KMS-11 (cell line): ENCODE measurements around the gene NPHS1.

ENCODE experiments used
- H2AFZ ChIP-seq: fragments of 200-600 bp; sonication (generic); 2 replicates; pipeline ENCODE4 v1.6.1; 2016; ENCODE audit warnings: antibody characterized with exemption, mixed run types, low read depth
- H3K27ac ChIP-seq: fragments of 200-600 bp; sonication (generic); 2 replicates; pipeline ENCODE4 v1.6.1; 2016; ENCODE audit warnings: mild to moderate bottlenecking, mixed run types
- H3K27me3 ChIP-seq: fragments of 200-600 bp; sonication (generic); 2 replicates; pipeline ENCODE4 v1.6.1; 2017; ENCODE audit warnings: mild to moderate bottlenecking, low read depth, mixed run types, moderate library complexity; ENCODE audit not compliant: insufficient read depth
- H3K36me3 ChIP-seq: fragments of 200-600 bp; sonication (generic); 2 replicates; pipeline ENCODE4 v1.6.1; 2017; ENCODE audit warnings: mild to moderate bottlenecking, mixed run types; ENCODE audit not compliant: insufficient read depth
- H3K4me1 ChIP-seq: fragments of 200-600 bp; sonication (generic); 2 replicates; pipeline ENCODE4 v1.6.1; 2016; ENCODE audit warnings: mild to moderate bottlenecking, low read depth, mixed run types; ENCODE audit not compliant: poor library complexity, severe bottlenecking
- H3K4me2 ChIP-seq: fragments of 200-600 bp; sonication (generic); 2 replicates; pipeline ENCODE4 v1.7.0; 2016; ENCODE audit warnings: mild to moderate bottlenecking, mixed run types
- H3K4me3 ChIP-seq: fragments of 200-600 bp; sonication (generic); IDR thresholded peaks from 2 replicates; pipeline ENCODE4 v1.6.1; 2017; ENCODE audit warnings: low read depth, low read length, mixed read lengths; ENCODE audit not compliant: insufficient read depth
- H3K79me2 ChIP-seq: fragments of 200-600 bp; sonication (generic); 2 replicates; pipeline ENCODE4 v1.6.1; 2016; ENCODE audit warnings: low read depth, mixed run types; ENCODE audit not compliant: insufficient read depth
- H3K9ac ChIP-seq: fragments of 200-600 bp; sonication (generic); 2 replicates; pipeline ENCODE4 v1.6.1; 2016; ENCODE audit warnings: mild to moderate bottlenecking, mixed run types
- H4K20me1 ChIP-seq: fragments of 200-600 bp; sonication (generic); 2 replicates; pipeline ENCODE4 v1.6.1; 2016; ENCODE audit warnings: mild to moderate bottlenecking, mixed run types; ENCODE audit not compliant: insufficient read depth
- TF ChIP-seq, protein P1 (sequence below): fragments of 200-600 bp; sonication (generic); conservative IDR thresholded peaks from 2 replicates; pipeline ENCODE4 v1.6.1; 2017; ENCODE audit warnings: low read depth, mild to moderate bottlenecking, antibody characterized with exemption, low read length, moderate library complexity, mixed read lengths

The NPHS1 gene

DNA sequence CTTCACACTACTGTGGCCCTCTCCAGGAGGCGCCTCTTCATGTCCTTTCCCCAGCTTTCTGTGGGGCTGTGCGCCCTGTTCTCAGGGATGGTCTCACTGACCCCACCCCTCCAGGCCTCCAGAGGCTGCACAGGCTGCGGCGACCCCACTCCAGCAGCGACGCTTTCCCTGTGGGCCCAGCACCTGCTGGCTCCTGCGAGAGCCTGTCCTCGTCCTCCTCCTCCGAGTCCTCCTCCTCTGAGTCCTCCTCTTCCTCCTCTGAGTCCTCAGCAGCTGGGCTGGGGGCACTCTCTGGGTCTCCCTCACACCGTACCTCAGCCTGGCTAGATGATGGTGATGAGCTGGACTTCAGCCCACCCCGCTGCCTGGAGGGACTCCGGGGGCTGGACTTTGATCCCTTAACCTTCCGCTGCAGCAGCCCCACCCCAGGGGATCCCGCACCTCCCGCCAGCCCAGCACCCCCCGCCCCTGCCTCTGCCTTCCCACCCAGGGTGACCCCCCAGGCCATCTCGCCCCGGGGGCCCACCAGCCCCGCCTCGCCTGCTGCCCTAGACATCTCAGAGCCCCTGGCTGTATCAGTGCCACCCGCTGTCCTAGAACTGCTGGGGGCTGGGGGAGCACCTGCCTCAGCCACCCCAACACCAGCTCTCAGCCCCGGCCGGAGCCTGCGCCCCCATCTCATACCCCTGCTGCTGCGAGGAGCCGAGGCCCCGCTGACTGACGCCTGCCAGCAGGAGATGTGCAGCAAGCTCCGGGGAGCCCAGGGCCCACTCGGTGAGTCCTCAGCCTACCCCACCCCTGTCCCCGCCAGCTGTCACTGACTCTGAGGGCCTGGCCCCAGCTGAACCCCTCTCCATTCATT lies 65.8 kb downstream of the NPHS1 start:
- Histone ChIP-seq H3K4me2 (no peak overlapping the region), H3K27me3 (no peaks in the 10 kb centered on the region), H3K79me2 (no peaks in the 10 kb centered on the region), H3K9ac (no peak overlapping the region), H3K4me1 (no peaks in the 10 kb centered on the region), H3K27ac (no peak overlapping the region), H3K4me3 (no peak overlapping the region), H3K36me3 (no peaks in the 10 kb centered on the region), H2AFZ (no peak overlapping the region), H4K20me1 (no peaks in the 10 kb centered on the region)
- TF ChIP-seq, protein P1, sequence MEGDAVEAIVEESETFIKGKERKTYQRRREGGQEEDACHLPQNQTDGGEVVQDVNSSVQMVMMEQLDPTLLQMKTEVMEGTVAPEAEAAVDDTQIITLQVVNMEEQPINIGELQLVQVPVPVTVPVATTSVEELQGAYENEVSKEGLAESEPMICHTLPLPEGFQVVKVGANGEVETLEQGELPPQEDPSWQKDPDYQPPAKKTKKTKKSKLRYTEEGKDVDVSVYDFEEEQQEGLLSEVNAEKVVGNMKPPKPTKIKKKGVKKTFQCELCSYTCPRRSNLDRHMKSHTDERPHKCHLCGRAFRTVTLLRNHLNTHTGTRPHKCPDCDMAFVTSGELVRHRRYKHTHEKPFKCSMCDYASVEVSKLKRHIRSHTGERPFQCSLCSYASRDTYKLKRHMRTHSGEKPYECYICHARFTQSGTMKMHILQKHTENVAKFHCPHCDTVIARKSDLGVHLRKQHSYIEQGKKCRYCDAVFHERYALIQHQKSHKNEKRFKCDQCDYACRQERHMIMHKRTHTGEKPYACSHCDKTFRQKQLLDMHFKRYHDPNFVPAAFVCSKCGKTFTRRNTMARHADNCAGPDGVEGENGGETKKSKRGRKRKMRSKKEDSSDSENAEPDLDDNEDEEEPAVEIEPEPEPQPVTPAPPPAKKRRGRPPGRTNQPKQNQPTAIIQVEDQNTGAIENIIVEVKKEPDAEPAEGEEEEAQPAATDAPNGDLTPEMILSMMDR = no peak

DNA sequence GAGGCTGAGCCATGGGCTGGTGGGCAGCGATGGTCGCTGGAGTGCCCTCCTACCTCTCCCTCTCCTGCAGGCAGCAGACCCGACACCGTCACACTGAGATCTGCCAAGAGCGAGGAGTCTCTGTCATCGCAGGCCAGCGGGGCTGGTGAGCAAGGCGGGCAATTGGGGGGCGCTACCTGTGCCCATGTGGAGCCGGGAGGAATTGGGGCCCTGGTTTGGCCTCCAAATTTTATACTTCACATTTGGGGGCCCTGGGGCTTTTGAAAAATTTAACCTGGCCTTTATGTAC lies 67.0 kb downstream of the NPHS1 start:
- Histone ChIP-seq H3K27ac (no peak overlapping the region), H3K36me3 (no peaks in the 10 kb centered on the region), H3K4me3 (no peak overlapping the region), H3K4me1 (no peaks in the 10 kb centered on the region), H3K9ac (no peak overlapping the region), H3K27me3 (no peaks in the 10 kb centered on the region), H3K4me2 (no peak overlapping the region), H4K20me1 (no peaks in the 10 kb centered on the region), H2AFZ (no peak overlapping the region), H3K79me2 (no peaks in the 10 kb centered on the region)
- TF ChIP-seq, protein P1 = no peak

DNA sequence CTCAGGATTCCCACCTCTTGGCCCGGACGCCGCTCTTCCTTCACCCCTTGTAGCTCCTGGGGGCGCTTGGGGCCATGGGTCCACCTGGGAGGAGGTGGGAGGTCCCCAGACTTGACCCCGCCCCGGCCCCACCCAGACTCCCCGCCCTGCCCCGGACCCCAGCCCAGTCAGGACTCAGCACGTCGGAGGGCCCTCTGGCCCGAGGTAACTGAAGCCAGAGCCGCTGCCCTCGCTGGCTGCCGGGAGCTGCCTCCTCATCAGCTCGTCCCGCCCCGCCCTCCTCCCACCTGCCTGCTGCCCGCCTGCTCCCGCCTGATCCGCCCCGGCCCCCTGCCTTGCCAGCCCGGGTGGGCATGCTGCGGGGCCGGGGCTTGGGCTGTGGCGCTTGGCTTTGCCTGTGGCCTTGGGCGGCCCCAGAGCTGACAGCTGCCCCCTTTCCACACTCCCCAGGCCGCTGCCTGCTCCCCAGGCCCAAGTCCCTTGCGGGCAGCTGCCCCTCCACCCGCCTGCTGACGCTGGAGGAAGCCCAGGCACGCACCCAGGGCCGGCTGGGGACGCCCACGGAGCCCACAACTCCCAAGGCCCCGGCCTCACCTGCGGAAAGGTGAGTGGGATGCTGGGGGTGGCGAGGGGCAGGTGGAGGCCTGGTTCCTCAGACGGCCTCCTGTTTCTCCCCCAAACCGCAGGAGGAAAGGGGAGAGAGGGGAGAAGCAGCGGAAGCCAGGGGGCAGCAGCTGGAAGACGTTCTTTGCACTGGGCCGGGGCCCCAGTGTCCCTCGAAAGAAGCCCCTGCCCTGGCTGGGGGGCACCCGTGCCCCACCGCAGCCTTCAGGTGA lies 67.6 kb downstream of the NPHS1 start:
- H3K4me3 ChIP-seq = no peak overlapping the region
- TF ChIP-seq, protein P1 = no peak

DNA sequence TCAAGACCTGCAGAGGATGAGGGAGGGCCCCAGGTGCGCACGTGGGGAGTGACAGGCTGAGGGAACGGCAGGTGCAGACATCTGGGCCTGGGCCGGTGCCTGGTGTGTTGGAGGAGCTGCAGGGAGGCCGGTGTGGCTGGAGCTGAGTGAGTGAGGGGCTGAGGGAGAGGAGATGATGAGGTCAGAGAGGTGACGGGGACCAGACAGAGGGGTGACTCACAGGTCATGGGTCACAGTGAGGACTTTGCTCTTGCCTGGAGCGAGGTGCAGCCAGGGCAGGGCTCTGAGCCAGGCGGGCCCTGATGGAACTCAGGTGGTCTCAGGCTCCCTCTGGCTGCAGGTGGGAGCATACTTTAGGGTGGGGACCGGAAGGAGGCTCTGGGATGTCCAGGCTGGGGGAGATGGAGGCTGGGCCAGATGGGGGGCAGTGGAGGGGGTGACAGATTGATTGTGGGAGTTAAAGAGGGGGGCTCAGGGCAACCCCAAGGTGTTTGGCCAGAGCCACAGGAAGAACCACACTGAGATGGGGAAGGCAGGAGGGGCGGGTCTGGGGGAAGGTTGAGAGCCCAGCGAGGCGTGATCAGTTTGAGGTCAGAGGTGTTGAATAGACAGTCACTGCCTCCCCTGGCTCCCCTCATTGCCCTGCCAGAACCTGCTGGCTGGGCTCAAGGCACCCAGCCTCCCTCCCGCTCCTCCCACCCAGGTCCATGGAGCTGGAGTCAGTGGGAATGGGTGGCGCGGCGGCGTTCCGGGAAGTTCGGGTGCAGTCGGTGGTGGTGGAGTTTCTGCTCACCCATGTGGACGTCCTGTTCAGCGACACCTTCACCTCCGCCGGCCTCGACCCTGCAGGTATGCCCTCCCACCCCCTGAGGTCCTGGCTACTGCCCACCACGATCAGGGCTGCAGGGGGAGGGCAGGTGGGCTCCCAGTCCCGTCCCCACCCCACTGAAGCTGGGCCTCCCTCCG lies 68.6 kb downstream of the NPHS1 start:
- TF ChIP-seq, protein P1 = no peak
- Histone ChIP-seq H4K20me1 (no peaks in the 10 kb centered on the region), H3K4me1 (no peaks in the 10 kb centered on the region), H3K27ac (no peak overlapping the region), H3K36me3 (no peaks in the 10 kb centered on the region), H2AFZ (no peak overlapping the region), H3K27me3 (no peaks in the 10 kb centered on the region), H3K79me2 (no peaks in the 10 kb centered on the region), H3K4me2 (no peak overlapping the region), H3K9ac (no peak overlapping the region), H3K4me3 (no peak overlapping the region)

More for the DNA sequence above, 67.6 kb downstream of the NPHS1 start:
- no peaks in the 10 kb centered on the region for H4K20me1 ChIP-seq
- H3K4me2 ChIP-seq = no peak overlapping the region
- H3K27me3 ChIP-seq = no peaks in the 10 kb centered on the region
- no peaks in the 10 kb centered on the region for H3K36me3 ChIP-seq
- H3K27ac ChIP-seq = no peak overlapping the region
- no peak overlapping the region for H3K9ac ChIP-seq
- H3K79me2 ChIP-seq = no peaks in the 10 kb centered on the region
- H3K4me1 ChIP-seq = no peaks in the 10 kb centered on the region
- H2AFZ ChIP-seq = no peak overlapping the region
